GM19328 (cell line): Measurements from ENCODE around the gene MMP3.

ENCODE experiments used
- ATAC-seq: cut with Tn5 transposase; IDR thresholded peaks from one replicate; pipeline ENCODE4 v1.9.1; 2021; ENCODE audit warnings: mild to moderate bottlenecking, moderate library complexity; ENCODE audit not compliant: unreplicated experiment

MMP3 gene

DNA sequence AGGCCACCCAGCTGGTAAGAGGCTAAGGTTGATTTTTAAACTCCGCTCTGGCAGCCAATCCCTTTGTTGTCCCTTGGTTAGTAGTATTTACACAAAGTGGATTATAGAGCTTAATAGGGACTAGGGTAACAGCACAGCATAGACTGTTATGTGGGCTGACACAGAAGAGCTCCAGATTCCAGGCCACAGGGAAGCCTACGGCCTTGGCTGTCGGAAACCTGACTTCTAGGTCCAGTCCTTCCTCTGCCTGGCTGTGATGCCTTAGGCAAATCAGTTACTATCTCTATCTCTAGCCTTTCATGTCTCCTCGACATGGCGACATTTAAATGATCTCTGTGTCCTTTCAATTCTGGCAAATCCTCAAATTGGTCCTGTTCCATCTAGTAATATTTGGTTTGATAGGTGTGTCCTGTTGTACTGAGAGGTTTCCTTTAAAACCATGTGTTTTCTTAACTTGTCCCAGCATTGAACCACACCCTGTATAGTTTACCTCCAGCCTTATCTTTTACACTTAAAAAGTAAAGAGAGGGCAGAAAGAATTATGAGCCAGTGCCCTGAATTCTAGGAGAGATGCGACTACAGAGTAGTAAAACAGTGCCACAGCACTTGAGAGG lies 49.6 kb downstream of the MMP3 start:
- no peak for ATAC-seq

- no peak for ATAC-seq
Observed at GRCh38 chr11:102792604-102793003, 50.8 kb downstream of the MMP3 start.

GRCh38 chr11:102791271-102792036 lies 52.0 kb downstream of the MMP3 start:
- ATAC-seq = no peak

DNA sequence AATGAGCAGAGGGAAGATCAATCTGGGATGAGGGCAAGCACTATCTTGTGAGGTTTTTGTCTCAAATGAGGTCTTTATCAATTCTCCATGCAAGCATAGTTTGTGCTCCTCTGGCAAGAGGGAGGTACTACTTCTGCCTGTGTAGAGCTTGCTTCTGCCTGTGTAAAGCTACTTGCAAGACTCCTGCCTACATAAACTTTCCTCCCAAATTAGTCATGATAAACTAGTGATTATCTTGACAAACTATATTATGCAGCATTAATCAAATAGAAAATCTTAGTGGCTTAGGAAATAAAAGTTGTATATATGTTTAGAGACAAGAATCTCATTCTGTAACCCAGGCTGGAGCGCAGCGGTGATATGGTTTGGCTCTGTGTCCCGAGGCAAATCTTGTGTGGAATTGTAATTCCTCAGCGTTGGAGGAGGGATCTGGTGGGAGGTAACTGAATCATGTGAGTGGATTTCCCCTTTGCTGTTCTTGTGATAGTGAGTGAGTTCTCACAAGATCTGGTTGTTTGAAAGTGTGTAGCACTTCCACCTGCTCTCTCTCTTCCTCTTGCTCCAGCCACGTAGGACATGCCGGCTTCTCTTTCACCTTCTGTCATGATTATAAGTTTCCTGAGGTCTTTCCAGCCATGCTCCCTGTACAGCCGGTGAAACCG lies 54.9 kb downstream of the MMP3 start:
- ATAC-seq = no peak
